HL-60 (cell line): Measurements from ENCODE around the gene ASGR1.

ENCODE experiments used
- CTCF ChIP-seq: IDR thresholded peaks from one replicate; pipeline ENCODE4 v1.5.1; 2011; ENCODE audit warnings: low read length, control low read depth, inconsistent platforms; ENCODE audit not compliant: insufficient read depth
- GABPA ChIP-seq: IDR thresholded peaks from 2 replicates; pipeline ENCODE4 v1.6.1; 2012; ENCODE audit warnings: low read depth
- POLR2AphosphoS5 ChIP-seq: IDR thresholded peaks from 2 replicates; pipeline ENCODE4 v1.6.1; 2012; ENCODE audit warnings: low read depth
- SPI1 ChIP-seq: IDR thresholded peaks from 2 replicates; pipeline ENCODE4 v1.6.1; 2012; ENCODE audit warnings: low read depth, mild to moderate bottlenecking, borderline replicate concordance

GRCh38 chr17:7184647-7185046 lies 5.5 kb upstream of the ASGR1 start:
- TF ChIP-seq CTCF: no peak
- TF ChIP-seq SPI1: no peak
- TF ChIP-seq POLR2AphosphoS5: no peak
- TF ChIP-seq GABPA: no peak
